SU-DHL-6 (cell line): Measurements from ENCODE around the gene TRNT1.

Experiments used
- EZH2phosphoT487 ChIP-seq: fragments of 200-600 bp; sonication (generic), shearing (Covaris generic); conservative IDR thresholded peaks from 2 replicates; pipeline ENCODE4 v1.6.1; 2018; ENCODE audit warnings: mild to moderate bottlenecking, antibody characterized with exemption, low read length, moderate library complexity, mixed read lengths
- TF ChIP-seq, protein P1 (sequence below): fragments of 200-600 bp; sonication (generic); IDR thresholded peaks from one replicate; pipeline ENCODE4 v1.5.1; 2017; ENCODE audit warnings: antibody characterized with exemption, mild to moderate bottlenecking, low read length, moderate library complexity; ENCODE audit not compliant: insufficient read depth, poor library complexity, severe bottlenecking

DNA sequence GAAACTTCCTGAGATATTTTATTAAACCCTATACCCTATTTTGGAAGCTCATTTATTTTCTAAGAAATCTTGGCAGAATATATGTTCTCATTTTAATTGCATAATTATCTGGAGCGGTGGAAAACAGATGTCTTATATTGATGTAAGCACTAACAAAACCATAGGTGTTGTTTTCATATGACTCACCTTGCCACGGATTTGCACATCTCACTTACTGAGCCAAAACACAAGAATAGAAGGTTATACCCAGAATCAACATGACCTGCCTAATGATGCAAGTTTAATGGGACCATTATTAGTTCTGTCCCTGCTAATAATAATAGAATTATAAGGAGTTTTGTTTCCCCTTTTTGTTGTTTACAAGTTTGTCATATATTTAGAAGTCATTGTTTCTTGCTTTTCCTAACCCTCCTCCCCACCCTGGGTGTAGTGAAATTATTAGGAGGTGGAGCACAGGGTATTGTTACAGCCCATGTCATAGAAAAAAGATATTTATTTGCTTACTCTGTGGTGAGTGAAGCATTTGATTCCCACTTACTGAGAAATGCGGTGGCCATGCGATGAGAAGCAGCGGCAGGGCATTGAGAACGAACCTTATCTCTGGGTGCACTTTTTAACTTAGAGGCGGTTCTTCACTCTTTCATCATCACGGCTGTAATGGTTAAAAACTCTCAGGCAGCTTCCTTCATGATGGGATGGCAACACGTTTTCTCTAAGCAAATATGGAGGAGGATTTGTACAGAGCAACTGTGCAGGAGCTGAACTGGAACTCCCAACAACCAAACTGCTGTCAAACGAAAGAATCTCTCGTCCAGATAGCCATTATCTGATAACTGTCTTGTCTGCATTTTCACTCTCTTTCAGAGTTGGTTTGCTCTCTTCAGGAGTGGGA is 17.1 kb upstream of the TRNT1 start:
- TF ChIP-seq, protein P1, sequence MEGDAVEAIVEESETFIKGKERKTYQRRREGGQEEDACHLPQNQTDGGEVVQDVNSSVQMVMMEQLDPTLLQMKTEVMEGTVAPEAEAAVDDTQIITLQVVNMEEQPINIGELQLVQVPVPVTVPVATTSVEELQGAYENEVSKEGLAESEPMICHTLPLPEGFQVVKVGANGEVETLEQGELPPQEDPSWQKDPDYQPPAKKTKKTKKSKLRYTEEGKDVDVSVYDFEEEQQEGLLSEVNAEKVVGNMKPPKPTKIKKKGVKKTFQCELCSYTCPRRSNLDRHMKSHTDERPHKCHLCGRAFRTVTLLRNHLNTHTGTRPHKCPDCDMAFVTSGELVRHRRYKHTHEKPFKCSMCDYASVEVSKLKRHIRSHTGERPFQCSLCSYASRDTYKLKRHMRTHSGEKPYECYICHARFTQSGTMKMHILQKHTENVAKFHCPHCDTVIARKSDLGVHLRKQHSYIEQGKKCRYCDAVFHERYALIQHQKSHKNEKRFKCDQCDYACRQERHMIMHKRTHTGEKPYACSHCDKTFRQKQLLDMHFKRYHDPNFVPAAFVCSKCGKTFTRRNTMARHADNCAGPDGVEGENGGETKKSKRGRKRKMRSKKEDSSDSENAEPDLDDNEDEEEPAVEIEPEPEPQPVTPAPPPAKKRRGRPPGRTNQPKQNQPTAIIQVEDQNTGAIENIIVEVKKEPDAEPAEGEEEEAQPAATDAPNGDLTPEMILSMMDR = no peak
- no peak for TF ChIP-seq EZH2phosphoT487
